K562 (cell line): ENCODE results near the gene SLC29A4. TPM values are rescaled to one million over a fixed set of nuclear protein-coding genes. Genes with fewer than 3 reads are reported as not detected.

Experiments
- E2F8 ChIP-seq: fragments of 450-650 bp; IDR thresholded peaks from 2 replicates; pipeline ENCODE4 v1.7.1; 2018; ENCODE audit warnings: mild to moderate bottlenecking, low read depth; ENCODE audit not compliant: partially characterized antibody
- GATAD2A ChIP-seq: fragments of 450-650 bp; IDR thresholded peaks from 2 replicates; pipeline ENCODE4 v1.6.1; 2017
- HDAC1 ChIP-seq, 2 experiments: fragments of 450-650 bp; IDR thresholded peaks; 2 replicates each; pipeline ENCODE4 v1.6.1; 2016 to 2017; ENCODE audit warnings: inconsistent platforms in 1 of 2, mild to moderate bottlenecking in 1 of 2, moderate library complexity in 1 of 2
- KLF1 ChIP-seq: fragments of 450-650 bp; IDR thresholded peaks from 2 replicates; pipeline ENCODE4 v1.6.1; 2016; ENCODE audit warnings: missing genetic modification characterization, missing compliant biosample characterization
- MLLT1 ChIP-seq, 2 experiments: fragments of 450-650 bp; IDR thresholded peaks; 2 replicates each; pipeline ENCODE4 v1.6.1; 2016
- SIX5 ChIP-seq, 2 experiments: IDR thresholded peaks; 2 replicates each; pipeline ENCODE4 v1.6.1; 2011; ENCODE audit warnings: low read length in 2 of 2, borderline replicate concordance in 1 of 2, low read depth in 1 of 2, mild to moderate bottlenecking in 1 of 2, moderate library complexity in 1 of 2; ENCODE audit not compliant: insufficient read depth in 1 of 2
- TCF7L2 ChIP-seq: fragments of 150-350 bp; IDR thresholded peaks from 2 replicates; pipeline ENCODE4 v1.6.1; 2016; ENCODE audit warnings: low read depth, mild to moderate bottlenecking, low read length, moderate library complexity
- ZBTB12 ChIP-seq: fragments of 250-450 bp; sonication (Bioruptor Pico); IDR thresholded peaks from 2 replicates; pipeline ENCODE4 v1.4.0; 2020
- ZBTB9 ChIP-seq: fragments of 450-650 bp; formaldehyde crosslinking; IDR thresholded peaks from 2 replicates; pipeline ENCODE4 v1.4.0; 2020; ENCODE audit warnings: mild to moderate bottlenecking, moderate library complexity
- ZNF224 ChIP-seq: sonication (generic); formaldehyde crosslinking; IDR thresholded peaks from 2 replicates; pipeline ENCODE4 v1.8.0; 2022; ENCODE audit warnings: mild to moderate bottlenecking, missing genetic modification reagents
- ZNF239 ChIP-seq: fragments of 250-450 bp; sonication (Bioruptor Pico); IDR thresholded peaks from 2 replicates; pipeline ENCODE4 v1.4.0; 2020; ENCODE audit warnings: mild to moderate bottlenecking
- ZNF41 ChIP-seq: fragments of 250-450 bp; sonication (Bioruptor Pico); conservative IDR thresholded peaks from 2 replicates; pipeline ENCODE4 v1.4.0; 2020; ENCODE audit warnings: mild to moderate bottlenecking
- ZNF592 ChIP-seq: fragments of 450-650 bp; IDR thresholded peaks from 2 replicates; pipeline ENCODE4 v1.6.1; 2017; ENCODE audit warnings: antibody characterized with exemption, mild to moderate bottlenecking
- polyA plus RNA-seq, 8 experiments: library from polyadenylated mRNA; depleted of rRNA in 4 of 8; stranded (reverse) in 5 of 8; unstranded in 3 of 8; fragments of >200 nt; fragmentation: Nextera tagmentation in 2 of 8; fragmentation: Illumina TruSeq in 1 of 8; extraction: Ambion mirVana in 2 of 8; extraction: Trizol in 1 of 8; gene quantifications; 2 replicates each; pipeline versions ENCODE4 v1.2.1 to v1.2.3, GENCODE V29; 2011 to 2014; ENCODE audit warnings: inconsistent platforms in 1 of 8, missing spikeins in 1 of 8
- total RNA-seq, 7 experiments: library from RNA; depleted of rRNA in 6 of 7; stranded (reverse); fragments of >200 nt in 6 of 7; fragmentation: Illumina TruSeq in 2 of 7; extraction: Trizol in 2 of 7; gene quantifications; 2 replicates each; pipeline versions ENCODE4 v1.2.1 to v1.2.3, GENCODE V29; 2011 to 2021; ENCODE audit warnings: low replicate concordance in 1 of 7

The SLC29A4 gene
- total and polyA plus RNA-seq, 9 of the 15 experiments (the other 6 are each of a cell fraction or from before 2014, with no cell fraction given): 0.01 to 1.2 (median 0.37) TPM

- no peak for TF ChIP-seq ZBTB12 (CRISPR knock-in tag)
- TF ChIP-seq ZNF592: no peak
- TF ChIP-seq ZNF239 (CRISPR knock-in tag): no peak
- peak in 1 of 2 experiments; percentile 55; a peak in 2 of 4 replicates for TF ChIP-seq HDAC1 (IDR thresholded peaks at IDR 0.05)
- TF ChIP-seq ZBTB9 (CRISPR knock-in tag): no peak
- TF ChIP-seq ZNF224: no peak
- TF ChIP-seq SIX5 (IDR thresholded peaks at IDR 0.05; ENCODE audit: borderline replicate concordance in 1 of 2, insufficient read depth in 1 of 2, low read depth in 1 of 2, low read length in 2 of 2): no peak
- no peak for TF ChIP-seq E2F8
- TF ChIP-seq TCF7L2: no peak
- peak in 1 of 2 experiments; percentile 21; a peak in 1 of 4 replicates for TF ChIP-seq MLLT1 (IDR thresholded peaks at IDR 0.05)
- no peak for TF ChIP-seq ZNF41 (CRISPR knock-in tag)
- no peak for TF ChIP-seq KLF1 (tag)
- TF ChIP-seq GATAD2A: peak; percentile 85; the same call in 1 of the 2 replicates
Observed at GRCh38 chr7:5282543-5283316, at the start of gene SLC29A4 (continued).
